ENCODE results near the gene DLG1.

Gene DLG1

DNA sequence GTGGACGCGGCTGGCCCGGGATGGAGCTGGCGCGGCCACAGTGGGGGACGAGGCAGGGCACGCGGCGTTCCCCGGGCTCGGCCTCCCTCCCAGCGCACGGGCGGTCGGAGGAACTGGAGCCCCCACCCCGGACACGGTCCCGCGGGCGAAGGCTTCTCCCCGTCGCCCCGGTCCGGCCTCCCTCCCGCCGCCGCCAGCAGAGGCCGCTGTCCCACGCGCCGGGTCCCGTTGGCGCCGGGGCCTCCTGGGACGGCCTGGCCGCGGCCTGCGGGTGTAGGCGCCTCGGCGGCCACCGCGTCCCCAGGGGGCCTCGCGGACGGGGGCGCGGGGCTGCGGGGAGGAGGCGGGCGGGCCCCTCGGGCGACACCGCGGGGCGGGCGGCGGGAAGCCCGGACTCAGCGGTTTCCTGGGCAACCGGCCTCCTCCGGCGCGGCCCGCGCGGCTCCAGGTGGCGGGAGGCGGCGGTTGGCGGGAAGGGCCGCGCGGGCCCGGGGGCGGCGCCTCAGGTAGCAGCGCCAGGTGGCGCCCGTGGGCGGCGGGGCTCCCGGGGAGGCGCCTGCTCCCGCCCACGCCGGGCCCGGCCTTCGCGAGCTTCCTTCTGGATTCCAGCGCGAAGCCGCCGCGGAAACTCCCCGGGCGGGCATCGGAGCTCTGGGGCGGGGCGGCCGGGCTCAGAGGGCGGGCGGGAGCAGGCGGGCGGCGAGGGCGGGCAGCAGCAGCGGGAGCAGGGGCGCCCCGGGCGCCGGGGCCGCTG lies 295.5 kb downstream of the DLG1 start:
- in situ Hi-C loops (cut with HindIII; ENCODE audit: low sequenced_read_pairs), result no loop called here

DNA sequence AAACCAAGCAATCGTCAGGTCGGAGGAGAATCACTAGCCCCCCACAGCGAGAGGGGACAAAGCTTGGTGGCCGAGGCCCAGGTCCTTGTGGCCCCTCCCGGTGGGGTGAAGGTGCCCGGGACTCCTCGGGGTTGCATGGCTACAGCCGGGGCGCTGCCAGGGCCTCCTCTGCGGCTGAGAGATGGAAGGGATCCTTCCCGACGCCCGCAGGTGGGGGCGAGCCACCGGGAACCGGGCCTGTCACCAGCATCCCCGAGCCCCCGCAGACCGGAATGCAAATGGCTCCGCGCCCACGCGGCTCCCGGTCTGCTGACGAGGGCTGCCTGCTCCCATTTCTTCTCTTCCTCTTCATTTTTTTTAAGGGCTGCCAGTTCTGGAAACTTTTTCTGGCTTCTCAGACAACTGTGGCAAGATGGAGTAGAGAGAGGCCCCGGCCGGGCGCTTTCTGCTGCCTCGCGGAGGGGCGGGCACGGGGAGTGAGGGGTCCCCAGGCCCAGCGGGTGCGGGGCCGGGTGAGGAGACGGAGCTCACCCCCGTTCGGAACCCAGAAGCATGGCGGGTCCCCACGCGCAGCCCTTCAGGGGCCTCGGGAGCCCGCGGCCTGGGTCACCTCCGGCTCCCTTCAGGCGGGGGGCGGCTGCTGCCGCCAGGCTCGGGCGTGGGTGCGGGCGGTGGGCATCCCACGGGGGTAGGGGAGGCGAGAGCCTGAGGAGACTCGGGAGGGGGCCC lies 296.3 kb downstream of the DLG1 start:
- in situ Hi-C loops (cut with HindIII; ENCODE audit: low sequenced_read_pairs), result no loop called here

DNA sequence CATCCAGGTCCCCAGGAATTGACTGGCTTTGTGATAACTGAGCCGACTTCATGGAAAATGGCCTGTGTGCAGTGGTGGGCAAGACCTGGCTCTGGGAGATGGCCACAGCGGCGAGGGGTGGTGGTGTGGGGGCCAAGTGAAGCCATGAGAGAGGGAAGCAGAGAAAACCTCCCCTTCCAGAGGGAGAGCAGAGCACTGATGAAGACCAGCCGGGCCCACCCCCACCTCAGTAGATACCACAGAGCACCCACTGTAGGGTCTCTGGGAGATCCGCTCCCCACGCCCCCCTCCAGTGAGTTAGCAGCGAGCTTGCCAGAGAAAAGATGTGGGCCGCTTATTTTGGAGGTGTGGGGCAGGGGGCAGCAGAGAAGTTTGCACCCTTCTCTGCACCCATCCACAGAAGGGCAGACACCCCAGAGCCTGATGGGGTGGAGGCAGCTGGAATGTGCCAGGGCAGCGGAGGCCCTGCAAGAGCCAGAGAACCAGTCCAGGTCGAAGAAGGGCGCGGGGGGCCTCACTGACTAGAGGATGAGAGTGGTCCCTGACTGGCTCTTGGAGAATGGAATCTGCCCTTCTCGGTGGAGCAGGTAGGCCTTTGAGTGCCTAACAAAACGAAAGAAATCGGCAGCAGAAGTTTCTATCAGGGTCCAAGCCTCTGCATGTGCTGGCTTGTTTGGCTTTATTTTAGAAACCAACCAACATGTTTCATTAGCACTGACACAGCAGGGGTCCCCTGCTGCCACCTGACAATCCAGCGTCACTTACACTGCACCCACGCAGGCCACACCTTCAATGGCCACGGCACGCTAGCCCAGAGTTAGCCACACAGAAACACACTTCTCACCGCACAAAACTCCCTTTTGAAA lies 297.1 kb downstream of the DLG1 start:
- in situ Hi-C loops (cut with HindIII; ENCODE audit: low sequenced_read_pairs), result no loop called here

GRCh38 chr3:197000211-197000610 lies 298.2 kb downstream of the DLG1 start:
- in situ Hi-C loops (cut with HindIII; ENCODE audit: low sequenced_read_pairs), result no loop called here

- in situ Hi-C loops (cut with HindIII; ENCODE audit: low sequenced_read_pairs), result loop anchor here (5.0 kb wide), 2 partner anchors 38 to 103 kb away; no protein-coding TSS in a partner anchor
These were observed 299.2 kb downstream of the DLG1 start for GRCh38 chr3:196998966-196999760.

GRCh38 chr3:196997311-196997710 lies 301.1 kb downstream of the DLG1 start:
- in situ Hi-C loops (cut with HindIII; ENCODE audit: low sequenced_read_pairs), result loop anchor here (5.0 kb wide), 2 partner anchors 40 to 105 kb away; no protein-coding TSS in a partner anchor

- in situ Hi-C loops (cut with HindIII; ENCODE audit: low sequenced_read_pairs), result loop anchor here (5.0 kb wide), 2 partner anchors 41 to 106 kb away; no protein-coding TSS in a partner anchor
These were observed 301.8 kb downstream of the DLG1 start for GRCh38 chr3:196996454-196997265.

DNA sequence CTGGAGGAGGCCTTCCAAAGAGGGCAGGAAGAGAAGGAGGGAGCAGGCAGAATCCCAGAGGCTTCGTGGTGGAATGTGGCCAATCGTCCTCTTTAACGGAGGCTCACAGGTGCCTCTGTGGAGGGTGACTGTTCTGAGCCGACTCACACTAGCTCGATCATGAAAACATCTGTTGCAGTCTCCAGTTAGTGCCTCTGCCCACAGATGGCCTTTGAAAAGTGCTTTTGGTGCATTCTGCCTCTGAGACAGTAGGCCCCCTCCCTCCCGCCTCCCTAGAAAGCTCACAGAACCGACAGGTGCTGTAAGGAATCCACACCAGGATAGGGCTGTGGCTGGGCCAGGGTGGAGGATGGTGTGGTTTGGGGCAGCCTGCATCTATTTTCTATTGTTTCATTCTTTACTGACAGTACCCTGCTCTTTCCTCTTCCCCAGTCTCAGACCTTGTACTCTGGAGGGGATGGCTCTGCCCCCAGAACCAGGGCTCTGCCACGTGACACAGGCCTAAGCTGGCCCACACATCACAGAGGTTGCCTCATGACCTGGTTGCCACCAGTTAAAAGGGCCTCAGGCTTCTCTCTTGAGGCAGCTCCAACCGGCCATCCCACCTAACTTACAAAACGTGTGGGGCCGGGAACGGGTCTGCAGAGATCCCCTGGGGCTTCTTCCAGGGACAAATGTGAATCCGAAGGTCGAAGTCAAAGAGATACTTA lies 302.6 kb downstream of the DLG1 start:
- in situ Hi-C loops (cut with HindIII; ENCODE audit: low sequenced_read_pairs), result loop anchor here (5.0 kb wide), 2 partner anchors 42 to 106 kb away; no protein-coding TSS in a partner anchor

- in situ Hi-C loops (cut with HindIII; ENCODE audit: low sequenced_read_pairs), result loop anchor here (5.0 kb wide), 2 partner anchors 42 to 107 kb away; no protein-coding TSS in a partner anchor
These were observed 303.4 kb downstream of the DLG1 start for GRCh38 chr3:196995027-196995426.

DNA sequence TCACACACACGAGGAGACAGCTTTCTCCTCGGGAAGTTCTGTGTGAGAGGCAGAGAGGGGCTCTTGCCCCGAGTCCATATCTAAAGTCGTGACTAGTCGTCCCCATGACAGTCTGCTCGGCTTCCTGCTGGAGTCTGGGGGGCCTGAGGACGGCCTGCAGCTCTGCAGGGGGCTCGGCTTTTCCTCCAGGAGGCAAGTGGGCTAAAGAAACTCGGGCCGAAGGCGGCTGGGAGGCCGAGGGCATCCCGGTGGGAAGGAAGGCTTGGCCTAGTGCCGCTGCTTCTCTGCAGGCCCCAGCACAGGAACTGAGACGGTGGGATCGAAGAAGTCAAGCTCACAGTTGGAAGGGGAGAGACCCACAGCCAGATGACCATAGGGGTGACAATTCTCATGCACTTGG lies 304.4 kb downstream of the DLG1 start:
- in situ Hi-C loops (cut with HindIII; ENCODE audit: low sequenced_read_pairs), result no loop called here

Measured in endothelial cell of hepatic sinusoid (primary cell).